HEK293 (cell line): Measurements from ENCODE around the gene CCNJL.

Experiments
- MEIS1 ChIP-seq: sonication (generic); formaldehyde crosslinking; IDR thresholded peaks from 2 replicates; pipeline ENCODE4 v1.8.1; 2022; ENCODE audit warnings: missing genetic modification reagents, mild to moderate bottlenecking, borderline replicate concordance
- MYNN ChIP-seq: fragments of 450-650 bp; formaldehyde crosslinking; IDR thresholded peaks from 2 replicates; pipeline ENCODE4 v1.5.1; 2016; ENCODE audit warnings: missing biosample characterization, missing genetic modification characterization, borderline replicate concordance
- TCF7L2 ChIP-seq: IDR thresholded peaks from 2 replicates; pipeline ENCODE4 v1.6.1; 2011; ENCODE audit warnings: low read depth, mild to moderate bottlenecking, inconsistent platforms, low read length, moderate library complexity, borderline replicate concordance
- YY1 ChIP-seq: fragments of 450-650 bp; formaldehyde crosslinking; IDR thresholded peaks from 2 replicates; pipeline ENCODE4 v1.5.1; 2018; ENCODE audit warnings: missing biosample characterization, missing genetic modification characterization
- ZNF274 ChIP-seq, 2 experiments: fragments of 200-500 bp in 1 of 2; fragments of 450-650 bp in 1 of 2; sonication (Bioruptor generic) in 1 of 2; formaldehyde crosslinking in 1 of 2; IDR thresholded peaks; 2 replicates each; pipeline versions ENCODE4 v1.5.1 to v1.6.1; 2014 to 2016; ENCODE audit warnings: borderline replicate concordance in 1 of 2, inconsistent platforms in 1 of 2, low read length in 1 of 2, missing biosample characterization in 1 of 2, missing genetic modification characterization in 1 of 2
- ZNF473 ChIP-seq: fragments of 450-650 bp; formaldehyde crosslinking; IDR thresholded peaks from 2 replicates; pipeline ENCODE4 v1.5.1; 2017; ENCODE audit warnings: missing biosample characterization, missing genetic modification characterization
- ZNF629 ChIP-seq: fragments of 450-650 bp; formaldehyde crosslinking; IDR thresholded peaks from 2 replicates; pipeline ENCODE4 v1.5.1; 2017; ENCODE audit warnings: missing biosample characterization, missing genetic modification characterization
- ZSCAN16 ChIP-seq: fragments of 450-650 bp; formaldehyde crosslinking; IDR thresholded peaks from 2 replicates; pipeline ENCODE4 v1.5.1; 2016; ENCODE audit warnings: missing biosample characterization, missing genetic modification characterization
- ZSCAN30 ChIP-seq: fragments of 450-650 bp; IDR thresholded peaks from 2 replicates; pipeline ENCODE4 v1.5.1; 2018; ENCODE audit warnings: missing biosample characterization, mild to moderate bottlenecking, missing genetic modification characterization, moderate library complexity
- TF ChIP-seq, protein P1 (sequence below): fragments of 450-650 bp; formaldehyde crosslinking; IDR thresholded peaks from 2 replicates; pipeline ENCODE4 v1.5.1; 2016; ENCODE audit warnings: missing biosample characterization, missing genetic modification characterization
- TF ChIP-seq, protein P2 (sequence below): fragments of 450-650 bp; formaldehyde crosslinking; IDR thresholded peaks from 2 replicates; pipeline ENCODE4 v1.5.1; 2016; ENCODE audit warnings: missing biosample characterization, missing genetic modification characterization

DNA sequence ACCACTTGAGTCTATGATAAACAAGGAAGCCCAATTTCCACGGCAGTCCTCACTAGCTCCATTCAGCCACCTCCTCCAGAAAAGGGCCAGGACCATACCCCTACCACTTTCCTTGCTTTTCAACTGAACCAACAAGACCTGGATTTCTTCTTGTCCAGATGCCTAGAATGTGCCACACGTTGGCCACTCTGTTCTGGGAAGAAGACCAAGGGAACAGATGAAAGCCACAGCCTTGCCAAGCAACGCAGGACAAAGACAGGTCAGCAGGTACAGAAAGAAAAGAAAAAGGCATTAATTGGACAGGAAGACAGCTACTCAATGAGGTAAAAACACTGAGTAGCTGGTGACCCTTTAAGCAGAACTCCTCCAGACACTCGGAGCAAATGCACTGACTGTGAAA lies 2.2 kb downstream of the CCNJL start:
- TF ChIP-seq, protein P1, sequence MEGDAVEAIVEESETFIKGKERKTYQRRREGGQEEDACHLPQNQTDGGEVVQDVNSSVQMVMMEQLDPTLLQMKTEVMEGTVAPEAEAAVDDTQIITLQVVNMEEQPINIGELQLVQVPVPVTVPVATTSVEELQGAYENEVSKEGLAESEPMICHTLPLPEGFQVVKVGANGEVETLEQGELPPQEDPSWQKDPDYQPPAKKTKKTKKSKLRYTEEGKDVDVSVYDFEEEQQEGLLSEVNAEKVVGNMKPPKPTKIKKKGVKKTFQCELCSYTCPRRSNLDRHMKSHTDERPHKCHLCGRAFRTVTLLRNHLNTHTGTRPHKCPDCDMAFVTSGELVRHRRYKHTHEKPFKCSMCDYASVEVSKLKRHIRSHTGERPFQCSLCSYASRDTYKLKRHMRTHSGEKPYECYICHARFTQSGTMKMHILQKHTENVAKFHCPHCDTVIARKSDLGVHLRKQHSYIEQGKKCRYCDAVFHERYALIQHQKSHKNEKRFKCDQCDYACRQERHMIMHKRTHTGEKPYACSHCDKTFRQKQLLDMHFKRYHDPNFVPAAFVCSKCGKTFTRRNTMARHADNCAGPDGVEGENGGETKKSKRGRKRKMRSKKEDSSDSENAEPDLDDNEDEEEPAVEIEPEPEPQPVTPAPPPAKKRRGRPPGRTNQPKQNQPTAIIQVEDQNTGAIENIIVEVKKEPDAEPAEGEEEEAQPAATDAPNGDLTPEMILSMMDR (tag by site-specific recombination) = no peak
- TF ChIP-seq TCF7L2 (no peak), MEIS1 (no peak), YY1 (tag by site-specific recombination) (no peak), ZNF473 (tag by site-specific recombination) (no peak), ZNF629 (tag by site-specific recombination) (no peak), MYNN (no peak), ZNF274 (IDR thresholded peaks at IDR 0.05; ENCODE audit: low read length) (no peak), ZNF274 (tag by site-specific recombination; IDR thresholded peaks at IDR 0.05; ENCODE audit: borderline replicate concordance) (no peak), ZSCAN30 (no peak), ZSCAN16 (tag by site-specific recombination) (no peak)
- TF ChIP-seq, protein P2, sequence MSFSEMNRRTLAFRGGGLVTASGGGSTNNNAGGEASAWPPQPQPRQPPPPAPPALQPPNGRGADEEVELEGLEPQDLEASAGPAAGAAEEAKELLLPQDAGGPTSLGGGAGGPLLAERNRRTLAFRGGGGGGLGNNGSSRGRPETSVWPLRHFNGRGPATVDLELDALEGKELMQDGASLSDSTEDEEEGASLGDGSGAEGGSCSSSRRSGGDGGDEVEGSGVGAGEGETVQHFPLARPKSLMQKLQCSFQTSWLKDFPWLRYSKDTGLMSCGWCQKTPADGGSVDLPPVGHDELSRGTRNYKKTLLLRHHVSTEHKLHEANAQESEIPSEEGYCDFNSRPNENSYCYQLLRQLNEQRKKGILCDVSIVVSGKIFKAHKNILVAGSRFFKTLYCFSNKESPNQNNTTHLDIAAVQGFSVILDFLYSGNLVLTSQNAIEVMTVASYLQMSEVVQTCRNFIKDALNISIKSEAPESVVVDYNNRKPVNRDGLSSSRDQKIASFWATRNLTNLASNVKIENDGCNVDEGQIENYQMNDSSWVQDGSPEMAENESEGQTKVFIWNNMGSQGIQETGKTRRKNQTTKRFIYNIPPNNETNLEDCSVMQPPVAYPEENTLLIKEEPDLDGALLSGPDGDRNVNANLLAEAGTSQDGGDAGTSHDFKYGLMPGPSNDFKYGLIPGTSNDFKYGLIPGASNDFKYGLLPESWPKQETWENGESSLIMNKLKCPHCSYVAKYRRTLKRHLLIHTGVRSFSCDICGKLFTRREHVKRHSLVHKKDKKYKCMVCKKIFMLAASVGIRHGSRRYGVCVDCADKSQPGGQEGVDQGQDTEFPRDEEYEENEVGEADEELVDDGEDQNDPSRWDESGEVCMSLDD (tag by site-specific recombination) = no peak
